ENCODE data around the gene QRFP. TPM values are rescaled to one million over a fixed set of nuclear protein-coding genes. Genes with fewer than 3 reads are reported as not detected.
"Not testable (repeated sequence)": the region's sequence is repeated elsewhere in the genome, so short reads cannot be mapped to it uniquely, and the experiment has no call there.

The QRFP gene
- total RNA-seq, 2 donors from 2014 or later = not detected

DNA sequence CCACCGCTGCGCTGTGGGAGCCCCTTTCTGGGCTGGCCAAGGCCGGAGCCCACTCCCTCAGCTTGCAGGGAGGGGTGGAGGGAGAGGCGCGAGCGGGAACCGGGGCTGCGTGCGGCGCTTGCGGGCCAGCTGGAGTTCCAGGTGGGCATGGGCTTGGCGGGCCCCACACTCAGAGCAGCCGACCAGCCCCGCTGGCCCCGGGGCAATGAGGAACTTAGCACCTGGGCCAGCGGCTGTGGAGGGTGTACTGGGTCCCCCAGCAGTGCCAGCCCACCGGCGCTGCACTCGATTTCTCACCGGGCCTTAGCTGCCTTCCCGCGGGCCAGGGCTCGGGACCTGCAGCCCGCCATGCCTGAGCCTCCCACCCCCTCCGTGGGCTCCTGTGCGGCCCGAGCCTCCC is 13.4 kb upstream of the QRFP start:
- H3K36me3 Mint-ChIP-seq (ENCODE audit: low read depth); H3K4me3 ChIP-seq (ENCODE audit: low read length); H3K27ac ChIP-seq (ENCODE audit: low read depth, low read length); H3K4me3 Mint-ChIP-seq; H3K4me1 ChIP-seq (ENCODE audit: control insufficient read depth, insufficient read depth, low read length); H3K9ac ChIP-seq (ENCODE audit: extremely low read depth, low read length, poor library complexity, severe bottlenecking); H3K9me3 Mint-ChIP-seq; H3K36me3 ChIP-seq (ENCODE audit: control insufficient read depth, insufficient read depth, low read length); H3K27me3 ChIP-seq (ENCODE audit: control insufficient read depth, insufficient read depth, low read length, poor library complexity, severe bottlenecking); DNase-seq; H3K4me1 Mint-ChIP-seq; H3K27me3 Mint-ChIP-seq (ENCODE audit: insufficient read depth); H3K27ac Mint-ChIP-seq; H3K9me3 ChIP-seq (ENCODE audit: control insufficient read depth, low read length): not testable (repeated sequence)
- WGBS, 2 experiments (ENCODE audit: insufficient coverage in 1 of 2, insufficient read length in 1 of 2) = 94 to 100% methylated on average over 2 to 27 of the region's 27 CpGs

DNA sequence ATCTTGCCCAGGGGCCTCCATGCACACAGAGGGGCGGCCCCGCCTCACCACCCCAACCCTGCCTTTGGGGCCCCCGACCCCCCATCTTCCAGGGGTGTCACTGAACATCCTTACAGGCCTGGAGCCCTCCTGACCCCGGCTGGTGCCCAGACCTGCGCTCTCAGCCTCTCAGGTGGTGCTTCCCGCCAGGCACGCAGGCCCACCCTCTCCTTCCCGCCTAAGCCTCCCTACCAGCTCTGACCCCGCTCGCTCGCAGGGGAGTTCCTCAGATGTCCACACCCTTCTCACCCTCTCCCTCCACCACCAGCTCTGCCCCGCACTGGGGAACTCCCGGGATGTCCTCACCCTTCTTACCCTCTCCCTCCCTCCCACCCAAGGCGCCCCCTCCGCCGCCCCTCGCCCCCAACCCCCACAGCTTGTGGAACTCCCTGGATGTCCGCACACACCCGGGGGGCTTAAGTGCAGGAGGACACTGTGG is 12.3 kb upstream of the QRFP start:
- no peak for DNase-seq
- H3K9ac ChIP-seq (ENCODE audit: extremely low read depth, low read length, poor library complexity, severe bottlenecking) = no peak overlapping the region
- H3K27me3 ChIP-seq (ENCODE audit: control insufficient read depth, insufficient read depth, low read length, poor library complexity, severe bottlenecking) = no peaks in the 10 kb centered on the region
- H3K4me3 ChIP-seq (ENCODE audit: low read length) = no peak overlapping the region
- WGBS, 2 experiments (ENCODE audit: insufficient coverage in 1 of 2, insufficient read length in 1 of 2) = 82 to 88% methylated on average over 5 to 16 of the region's 19 CpGs
- no peaks in the 10 kb centered on the region for H3K9me3 ChIP-seq (ENCODE audit: control insufficient read depth, low read length)
- H3K36me3 ChIP-seq (ENCODE audit: control insufficient read depth, insufficient read depth, low read length) = no peaks in the 10 kb centered on the region
- no peaks in the 10 kb centered on the region for H3K4me1 Mint-ChIP-seq
- peaks cover 6% of the 10 kb centered on the region for H3K9me3 Mint-ChIP-seq
- no peaks in the 10 kb centered on the region for H3K4me1 ChIP-seq (ENCODE audit: control insufficient read depth, insufficient read depth, low read length)
- no peak overlapping the region for H3K27ac ChIP-seq (ENCODE audit: low read depth, low read length)
- H3K36me3 Mint-ChIP-seq (ENCODE audit: low read depth) = no peaks in the 10 kb centered on the region
- TF ChIP-seq, protein P1, sequence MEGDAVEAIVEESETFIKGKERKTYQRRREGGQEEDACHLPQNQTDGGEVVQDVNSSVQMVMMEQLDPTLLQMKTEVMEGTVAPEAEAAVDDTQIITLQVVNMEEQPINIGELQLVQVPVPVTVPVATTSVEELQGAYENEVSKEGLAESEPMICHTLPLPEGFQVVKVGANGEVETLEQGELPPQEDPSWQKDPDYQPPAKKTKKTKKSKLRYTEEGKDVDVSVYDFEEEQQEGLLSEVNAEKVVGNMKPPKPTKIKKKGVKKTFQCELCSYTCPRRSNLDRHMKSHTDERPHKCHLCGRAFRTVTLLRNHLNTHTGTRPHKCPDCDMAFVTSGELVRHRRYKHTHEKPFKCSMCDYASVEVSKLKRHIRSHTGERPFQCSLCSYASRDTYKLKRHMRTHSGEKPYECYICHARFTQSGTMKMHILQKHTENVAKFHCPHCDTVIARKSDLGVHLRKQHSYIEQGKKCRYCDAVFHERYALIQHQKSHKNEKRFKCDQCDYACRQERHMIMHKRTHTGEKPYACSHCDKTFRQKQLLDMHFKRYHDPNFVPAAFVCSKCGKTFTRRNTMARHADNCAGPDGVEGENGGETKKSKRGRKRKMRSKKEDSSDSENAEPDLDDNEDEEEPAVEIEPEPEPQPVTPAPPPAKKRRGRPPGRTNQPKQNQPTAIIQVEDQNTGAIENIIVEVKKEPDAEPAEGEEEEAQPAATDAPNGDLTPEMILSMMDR (conservative IDR thresholded peaks at IDR 0.05) = no peak
- no peak overlapping the region for H3K4me3 Mint-ChIP-seq
- H3K27ac Mint-ChIP-seq = no peak overlapping the region
- no peaks in the 10 kb centered on the region for H3K27me3 Mint-ChIP-seq (ENCODE audit: insufficient read depth)

DNA sequence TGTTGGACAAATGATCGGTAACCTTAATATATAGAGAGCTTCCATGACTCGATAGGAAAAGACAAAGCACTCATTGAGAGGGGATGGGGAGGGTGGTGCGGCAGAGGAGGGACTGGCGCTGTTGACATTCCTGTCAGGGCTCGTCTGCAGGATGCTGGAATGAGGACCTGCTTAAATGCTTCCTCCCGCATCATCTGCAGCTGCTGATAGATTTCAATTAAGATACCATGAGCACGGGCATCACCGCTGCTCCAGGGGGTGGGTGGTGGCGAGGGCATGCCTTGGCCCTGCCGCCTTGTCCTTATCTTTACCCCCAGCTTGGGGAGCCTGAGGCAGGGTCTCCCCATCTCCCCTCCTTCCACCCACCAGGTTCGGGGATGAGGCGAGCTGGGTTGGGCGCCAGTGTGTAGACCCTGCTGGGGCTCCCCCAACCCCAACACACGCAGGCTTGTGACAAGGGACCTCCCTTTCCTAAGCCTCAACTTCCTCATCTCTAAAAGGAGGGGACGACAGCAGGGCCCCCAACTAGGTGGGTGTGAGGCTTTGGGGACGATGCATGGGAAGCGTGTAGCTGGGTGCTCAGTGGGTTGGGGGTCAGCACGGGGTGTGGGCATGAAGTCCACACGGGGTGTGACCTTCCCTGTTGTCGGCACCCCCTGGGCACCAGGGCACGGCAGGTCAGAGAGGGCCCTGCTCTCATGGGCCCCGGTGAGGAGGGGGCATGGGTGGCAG is 11.7 kb upstream of the QRFP start:
- no peak overlapping the region for H3K4me3 Mint-ChIP-seq
- no peak overlapping the region for H3K27ac Mint-ChIP-seq
- TF ChIP-seq, protein P1 (conservative IDR thresholded peaks at IDR 0.05) = no peak
- no peaks in the 10 kb centered on the region for H3K36me3 Mint-ChIP-seq (ENCODE audit: low read depth)
- no peak for DNase-seq
- Histone ChIP-seq H3K4me3 (ENCODE audit: low read length) (no peak overlapping the region), H3K27ac (ENCODE audit: low read depth, low read length) (no peak overlapping the region), H3K9me3 (ENCODE audit: control insufficient read depth, low read length) (no peaks in the 10 kb centered on the region), H3K9ac (ENCODE audit: extremely low read depth, low read length, poor library complexity, severe bottlenecking) (no peak overlapping the region), H3K4me1 (ENCODE audit: control insufficient read depth, insufficient read depth, low read length) (no peaks in the 10 kb centered on the region), H3K27me3 (ENCODE audit: control insufficient read depth, insufficient read depth, low read length, poor library complexity, severe bottlenecking) (no peaks in the 10 kb centered on the region), H3K36me3 (ENCODE audit: control insufficient read depth, insufficient read depth, low read length) (no peaks in the 10 kb centered on the region)
- H3K9me3 Mint-ChIP-seq = peaks cover 6% of the 10 kb centered on the region
- H3K4me1 Mint-ChIP-seq = no peaks in the 10 kb centered on the region
- H3K27me3 Mint-ChIP-seq (ENCODE audit: insufficient read depth) = no peaks in the 10 kb centered on the region
- 75 to 87% methylated on average over 12 to 22 of the region's 22 CpGs for WGBS, 2 experiments (ENCODE audit: insufficient coverage in 1 of 2, insufficient read length in 1 of 2)
